Vagina (tissue), 2 donors: ENCODE measurements around the gene PRXL2A. TPM values are rescaled to one million over a fixed set of nuclear protein-coding genes. Genes with fewer than 3 reads are reported as not detected.
A peak's percentile ranks its signal among the peaks of the same experiment; 100 is the strongest.

ENCODE experiments used
- DNase-seq, 2 donors: peaks; one replicate each; pipeline ENCODE4 v3.0.0-alpha.2; 2017; ENCODE audit errors: extremely low spot score in 2 of 2
- H3K27ac ChIP-seq: fragments of 200-600 bp; sonication (generic); one replicate; pipeline ENCODE4 v1.5.1; 2019
- H3K27me3 ChIP-seq: fragments of 200-600 bp; sonication (generic); one replicate; pipeline ENCODE4 v1.5.1; 2019
- H3K36me3 ChIP-seq, 2 donors: fragments of 200-600 bp; sonication (generic); one replicate each; pipeline ENCODE4 v1.5.1; 2017 to 2019
- H3K4me1 ChIP-seq: fragments of 200-600 bp; sonication (generic); one replicate; pipeline ENCODE4 v1.5.1; 2019
- H3K4me3 ChIP-seq, 2 donors: fragments of 200-600 bp; sonication (generic); 1 replicate in 1 of 2; 2 replicates in 1 of 2; pipeline ENCODE4 v1.5.1; 2016 to 2019
- H3K9me3 ChIP-seq: fragments of 200-600 bp; sonication (generic); one replicate; pipeline ENCODE4 v1.5.1; 2019
- POLR2A ChIP-seq, 2 donors: fragments of 450-650 bp; IDR thresholded peaks; one replicate each; pipeline ENCODE4 v1.6.1; 2017; ENCODE audit warnings: antibody characterized with exemption in 2 of 2, mild to moderate bottlenecking in 2 of 2, moderate library complexity in 2 of 2
- POLR2AphosphoS5 ChIP-seq, 2 donors: sonication (generic); formaldehyde crosslinking; IDR thresholded peaks; one replicate each; pipeline ENCODE4 v1.9.0; 2017; ENCODE audit warnings: antibody characterized with exemption in 2 of 2, mild to moderate bottlenecking in 2 of 2, low read depth in 1 of 2; ENCODE audit not compliant: insufficient read depth in 1 of 2
- intact Hi-C: fragments of 100-400 bp; cut with DNase I; formaldehyde crosslinking; loops from one replicate; pipeline ENCODE4 v1.15.1; 2023
- total RNA-seq: library from RNA; depleted of rRNA; stranded (reverse); fragments of >200 nt; gene quantifications from one replicate; pipeline ENCODE4 v1.2.3, GENCODE V29; 2016
- TF ChIP-seq, protein P1 (sequence below), 3 experiments: fragments of 450-650 bp in 2 of 3; fragments of 200-600 bp in 1 of 3; sonication (generic) in 1 of 3; IDR thresholded peaks; one replicate each; pipeline ENCODE4 v1.5.1; 2017 to 2019; ENCODE audit warnings: antibody characterized with exemption in 3 of 3, mild to moderate bottlenecking in 2 of 3, moderate library complexity in 2 of 3

The PRXL2A gene
- total RNA-seq, 1 donor from 2014 or later: 62.4 TPM

DNA sequence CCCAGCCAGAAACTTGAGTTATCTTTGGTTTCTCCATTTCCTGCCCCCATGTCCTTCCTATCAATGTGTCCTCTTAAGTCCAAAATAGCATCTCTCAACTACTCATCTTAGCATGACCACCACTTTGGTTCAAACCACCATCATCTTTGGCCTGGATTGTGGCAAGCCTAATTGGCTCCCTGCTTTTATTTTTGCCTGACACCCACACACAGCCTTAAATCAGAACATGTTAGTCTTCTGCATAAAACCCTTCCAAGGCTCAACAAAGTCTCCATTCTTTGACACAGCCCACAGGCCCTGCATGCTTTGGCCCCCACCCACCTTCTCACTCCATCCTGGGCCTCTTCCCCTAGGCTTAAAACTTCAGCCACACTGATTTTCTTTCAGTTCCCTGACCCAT lies 43.7 kb downstream of the PRXL2A start:
- peaks cover 37% of the 10 kb centered on the region for H3K4me1 ChIP-seq
- no peaks in the 10 kb centered on the region for H3K27me3 ChIP-seq
- H3K4me3 ChIP-seq: no peak overlapping the region
- DNase-seq: no peak
- intact Hi-C loops: no loop called here
- peak overlapping the region; percentile 93 for H3K27ac ChIP-seq
- TF ChIP-seq POLR2AphosphoS5 (IDR thresholded peaks at IDR 0.05; ENCODE audit: insufficient read depth in 1 of 2, low read depth in 1 of 2): no peak
- TF ChIP-seq POLR2A (IDR thresholded peaks at IDR 0.05): no peak
- TF ChIP-seq, protein P1, sequence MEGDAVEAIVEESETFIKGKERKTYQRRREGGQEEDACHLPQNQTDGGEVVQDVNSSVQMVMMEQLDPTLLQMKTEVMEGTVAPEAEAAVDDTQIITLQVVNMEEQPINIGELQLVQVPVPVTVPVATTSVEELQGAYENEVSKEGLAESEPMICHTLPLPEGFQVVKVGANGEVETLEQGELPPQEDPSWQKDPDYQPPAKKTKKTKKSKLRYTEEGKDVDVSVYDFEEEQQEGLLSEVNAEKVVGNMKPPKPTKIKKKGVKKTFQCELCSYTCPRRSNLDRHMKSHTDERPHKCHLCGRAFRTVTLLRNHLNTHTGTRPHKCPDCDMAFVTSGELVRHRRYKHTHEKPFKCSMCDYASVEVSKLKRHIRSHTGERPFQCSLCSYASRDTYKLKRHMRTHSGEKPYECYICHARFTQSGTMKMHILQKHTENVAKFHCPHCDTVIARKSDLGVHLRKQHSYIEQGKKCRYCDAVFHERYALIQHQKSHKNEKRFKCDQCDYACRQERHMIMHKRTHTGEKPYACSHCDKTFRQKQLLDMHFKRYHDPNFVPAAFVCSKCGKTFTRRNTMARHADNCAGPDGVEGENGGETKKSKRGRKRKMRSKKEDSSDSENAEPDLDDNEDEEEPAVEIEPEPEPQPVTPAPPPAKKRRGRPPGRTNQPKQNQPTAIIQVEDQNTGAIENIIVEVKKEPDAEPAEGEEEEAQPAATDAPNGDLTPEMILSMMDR (IDR thresholded peaks at IDR 0.05): no peak
- no peaks in the 10 kb centered on the region for H3K36me3 ChIP-seq
- H3K9me3 ChIP-seq: no peaks in the 10 kb centered on the region

DNA sequence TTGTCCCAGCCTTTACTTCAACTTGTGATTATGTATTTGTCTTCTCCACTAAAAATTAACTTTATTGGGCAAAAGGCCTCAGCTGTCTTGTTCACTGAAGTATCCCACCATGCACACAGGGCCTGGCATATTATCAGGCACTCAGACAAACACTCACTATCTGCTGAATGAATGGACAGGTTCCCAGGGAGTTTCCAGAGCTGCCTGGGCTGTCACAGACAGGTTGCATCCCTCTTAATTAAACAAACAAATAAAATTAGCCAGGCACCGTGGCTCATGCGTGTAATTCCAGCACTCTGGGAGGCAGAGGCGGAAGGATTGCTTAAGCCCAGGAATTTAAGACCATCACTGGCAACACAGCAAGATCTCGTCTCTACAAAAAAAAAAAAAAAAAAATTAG lies 44.3 kb downstream of the PRXL2A start:
- DNase-seq: no peak
- intact Hi-C loops: no loop called here
- no peaks in the 10 kb centered on the region for H3K9me3 ChIP-seq

DNA sequence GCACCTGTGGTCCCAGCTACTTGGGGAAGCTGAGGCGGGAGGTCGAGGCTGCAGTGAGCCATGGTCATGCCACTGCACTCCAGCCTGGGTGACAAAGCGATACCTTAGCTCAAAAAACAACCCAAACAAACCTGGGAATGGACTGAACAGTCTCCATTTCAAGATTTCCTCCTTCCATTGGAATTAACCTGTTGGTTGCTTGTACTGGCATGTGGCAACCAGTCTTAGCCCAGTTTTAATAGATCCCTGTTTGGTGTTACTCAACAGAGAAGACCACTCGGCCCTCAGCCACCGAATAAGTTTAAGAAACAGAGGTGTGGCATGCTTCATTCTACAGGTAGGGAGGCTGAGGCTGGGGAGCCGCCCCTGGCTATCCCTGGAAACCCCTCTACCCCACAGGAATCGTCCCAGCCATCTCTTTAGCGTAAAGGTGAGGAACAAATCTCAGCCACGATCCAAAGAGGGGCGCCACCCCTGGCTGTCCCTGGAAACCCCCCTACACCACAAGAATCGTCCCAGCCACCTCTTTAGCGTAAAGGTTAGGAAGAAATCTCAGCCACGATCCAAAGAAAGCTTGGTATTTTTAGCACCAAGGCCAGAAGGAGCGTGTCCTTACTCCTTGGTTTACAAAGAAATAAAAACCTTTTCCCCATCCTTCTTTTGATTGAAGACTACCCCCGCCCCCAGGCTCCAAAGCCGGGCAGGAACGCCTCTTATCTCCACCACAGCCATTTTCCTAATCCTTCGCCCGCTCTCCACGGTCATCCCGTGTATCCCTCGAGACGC lies 44.9 kb downstream of the PRXL2A start:
- no peak for DNase-seq
- Histone ChIP-seq H3K4me3 (peak overlapping the region; percentile 48 to 86), H3K36me3 (no peaks in the 10 kb centered on the region), H3K9me3 (no peaks in the 10 kb centered on the region), H3K27me3 (no peaks in the 10 kb centered on the region), H3K4me1 (peaks cover 49% of the 10 kb centered on the region), H3K27ac (peak overlapping the region; percentile 93)
- no peak for TF ChIP-seq POLR2A (IDR thresholded peaks at IDR 0.05)
- no peak for TF ChIP-seq POLR2AphosphoS5 (IDR thresholded peaks at IDR 0.05; ENCODE audit: insufficient read depth in 1 of 2, low read depth in 1 of 2)
- TF ChIP-seq, protein P1 (IDR thresholded peaks at IDR 0.05): no peak
- intact Hi-C loops: no loop called here

More for the DNA sequence above, 44.3 kb downstream of the PRXL2A start:
- TF ChIP-seq POLR2AphosphoS5 (IDR thresholded peaks at IDR 0.05; ENCODE audit: insufficient read depth in 1 of 2, low read depth in 1 of 2) (no peak), POLR2A (IDR thresholded peaks at IDR 0.05) (no peak)
- TF ChIP-seq, protein P1 (IDR thresholded peaks at IDR 0.05): no peak
- Histone ChIP-seq H3K4me3 (no peak overlapping the region), H3K27ac (peak overlapping the region; percentile 93), H3K4me1 (peaks cover 43% of the 10 kb centered on the region), H3K27me3 (no peaks in the 10 kb centered on the region), H3K36me3 (no peaks in the 10 kb centered on the region)

- H3K36me3 ChIP-seq: no peaks in the 10 kb centered on the region
- no peaks in the 10 kb centered on the region for H3K9me3 ChIP-seq
- H3K27ac ChIP-seq: peak within 1 kb of the TSS; percentile 96
- H3K4me1 ChIP-seq: peaks cover 56% of the 10 kb centered on the region
- TF ChIP-seq, protein P1 (IDR thresholded peaks at IDR 0.05): no peak
- peak in 1 of 2 donors; percentile 63 for TF ChIP-seq POLR2A (IDR thresholded peaks at IDR 0.05)
- TF ChIP-seq POLR2AphosphoS5 (IDR thresholded peaks at IDR 0.05; ENCODE audit: insufficient read depth in 1 of 2, low read depth in 1 of 2): peak in 1 of 2 donors; percentile 83
- DNase-seq: no peak
- no peaks in the 10 kb centered on the region for H3K27me3 ChIP-seq
- H3K4me3 ChIP-seq: peak within 1 kb of the TSS; percentile 86 to 93
- intact Hi-C loops: no loop called here
Measured at GRCh38 chr10:80453842-80454512, 45.6 kb downstream of the PRXL2A start, which contains the start of gene TSPAN14. TSS of gene TSPAN14 (plus strand) at chr10:80454310. CDS start at chr10:80489234, 34,924 bp downstream.
